Gastrocnemius medialis (tissue), 4 donors: ENCODE data around the gene SPACA4.

ENCODE experiments used
- POLR2A ChIP-seq, 2 donors: fragments of 450-650 bp; IDR thresholded peaks; one replicate each; pipeline ENCODE4 v1.6.1; 2017; ENCODE audit warnings: antibody characterized with exemption in 2 of 2, mild to moderate bottlenecking in 2 of 2, moderate library complexity in 2 of 2
- TF ChIP-seq, protein P1 (sequence below), 5 experiments: fragments of 450-650 bp in 3 of 5; fragments of 200-600 bp in 2 of 5; sonication (generic) in 2 of 5; IDR thresholded peaks in 4 of 5; conservative IDR thresholded peaks in 1 of 5; 1 replicate in 4 of 5; 2 replicates in 1 of 5; pipeline ENCODE4 v1.5.1; 2016 to 2019; ENCODE audit warnings: antibody characterized with exemption in 5 of 5, mild to moderate bottlenecking in 3 of 5, moderate library complexity in 3 of 5

DNA sequence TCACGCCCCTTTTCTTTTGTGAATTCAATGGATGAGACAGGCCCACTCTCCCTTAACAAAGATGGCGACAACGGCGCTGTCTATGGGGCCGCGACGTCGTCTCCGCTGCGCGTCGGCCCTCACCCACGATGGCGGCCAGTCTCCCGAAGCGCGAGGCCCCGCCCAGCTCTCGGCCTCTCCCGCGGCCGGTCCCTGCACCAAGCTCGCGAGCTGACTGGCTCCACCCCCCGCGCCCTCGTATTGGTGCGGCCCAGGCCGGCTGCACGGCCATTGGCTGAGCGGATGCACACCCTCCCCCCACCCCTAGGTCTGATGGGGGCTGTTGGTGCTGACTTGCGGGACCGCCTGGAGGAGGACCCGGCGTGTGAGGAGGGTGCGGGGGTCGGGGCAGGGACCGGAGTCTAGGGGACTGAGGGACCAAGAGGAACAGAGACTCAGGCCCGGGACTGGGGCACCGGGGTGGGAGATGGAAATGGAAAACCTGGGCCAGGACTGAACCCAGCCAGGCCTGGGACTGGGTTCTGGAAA lies 17.6 kb downstream of the SPACA4 start:
- TF ChIP-seq POLR2A (IDR thresholded peaks at IDR 0.05) = peak in 1 of 2 donors; percentile 74
- TF ChIP-seq, protein P1, sequence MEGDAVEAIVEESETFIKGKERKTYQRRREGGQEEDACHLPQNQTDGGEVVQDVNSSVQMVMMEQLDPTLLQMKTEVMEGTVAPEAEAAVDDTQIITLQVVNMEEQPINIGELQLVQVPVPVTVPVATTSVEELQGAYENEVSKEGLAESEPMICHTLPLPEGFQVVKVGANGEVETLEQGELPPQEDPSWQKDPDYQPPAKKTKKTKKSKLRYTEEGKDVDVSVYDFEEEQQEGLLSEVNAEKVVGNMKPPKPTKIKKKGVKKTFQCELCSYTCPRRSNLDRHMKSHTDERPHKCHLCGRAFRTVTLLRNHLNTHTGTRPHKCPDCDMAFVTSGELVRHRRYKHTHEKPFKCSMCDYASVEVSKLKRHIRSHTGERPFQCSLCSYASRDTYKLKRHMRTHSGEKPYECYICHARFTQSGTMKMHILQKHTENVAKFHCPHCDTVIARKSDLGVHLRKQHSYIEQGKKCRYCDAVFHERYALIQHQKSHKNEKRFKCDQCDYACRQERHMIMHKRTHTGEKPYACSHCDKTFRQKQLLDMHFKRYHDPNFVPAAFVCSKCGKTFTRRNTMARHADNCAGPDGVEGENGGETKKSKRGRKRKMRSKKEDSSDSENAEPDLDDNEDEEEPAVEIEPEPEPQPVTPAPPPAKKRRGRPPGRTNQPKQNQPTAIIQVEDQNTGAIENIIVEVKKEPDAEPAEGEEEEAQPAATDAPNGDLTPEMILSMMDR (IDR thresholded peaks at IDR 0.05 in 4 of 5, conservative IDR thresholded peaks at IDR 0.05 in 1 of 5) = peak in 2 of 5 experiments; percentile 7 to 15
